HG02571 (cell line): ENCODE results near the gene DALRD3.

Experiments
- ATAC-seq: cut with Tn5 transposase; IDR thresholded peaks from one replicate; pipeline ENCODE4 v1.9.1; 2021; ENCODE audit warnings: mild to moderate bottlenecking, moderate library complexity; ENCODE audit not compliant: unreplicated experiment

DALRD3 gene

GRCh38 chr3:49017971-49018706 is at the start of gene DALRD3:
Gene DALRD3, minus strand, starts transcription at chr3:49018580. Its CDS starts 16 bp downstream, at chr3:49018564.
- ATAC-seq = no peak

DNA sequence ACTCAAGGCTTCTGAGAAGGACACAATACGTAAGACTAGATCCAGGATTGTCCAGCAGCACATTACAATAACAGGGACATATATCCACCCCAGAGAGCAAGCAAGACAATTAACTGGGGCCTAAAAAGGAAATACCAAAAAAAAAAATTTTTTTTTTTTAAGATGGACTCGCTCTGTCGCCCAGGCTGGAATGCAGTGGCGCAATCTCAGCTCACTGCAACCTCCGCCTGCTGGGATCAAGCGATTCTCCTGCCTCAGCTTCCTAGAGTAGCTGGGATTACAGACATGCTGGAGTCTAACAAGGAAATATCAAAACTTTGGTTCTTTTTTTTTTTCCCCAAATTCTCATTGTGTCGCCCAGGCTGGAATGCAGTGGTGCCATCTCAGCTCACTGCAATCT is 39.6 kb upstream of the DALRD3 start:
- ATAC-seq = no peak

DNA sequence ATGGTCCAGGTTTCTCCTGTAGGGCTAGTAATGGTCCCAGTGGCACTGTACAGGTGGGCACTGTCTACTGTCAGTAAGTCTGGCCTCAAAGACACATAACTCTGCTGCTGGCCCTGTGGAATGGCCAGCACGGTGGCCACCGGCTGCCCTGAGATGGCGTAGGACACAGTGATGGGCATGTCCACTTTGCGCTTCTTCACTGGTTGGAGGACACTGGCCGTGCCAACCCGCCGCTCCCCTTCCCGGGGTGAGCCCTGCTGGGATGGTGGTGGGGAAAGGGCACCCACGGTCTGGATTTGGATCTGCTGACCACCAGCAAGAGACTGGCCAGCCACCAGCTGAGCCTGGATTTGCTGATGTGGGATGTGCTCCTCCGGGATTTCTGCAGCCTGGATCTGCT is 38.9 kb upstream of the DALRD3 start:
- no peak for ATAC-seq

- ATAC-seq = no peak
Measured at GRCh38 chr3:49054344-49054862, 36.0 kb upstream of the DALRD3 start.

GRCh38 chr3:49053543-49053942 is 35.2 kb upstream of the DALRD3 start:
- ATAC-seq = no peak

DNA sequence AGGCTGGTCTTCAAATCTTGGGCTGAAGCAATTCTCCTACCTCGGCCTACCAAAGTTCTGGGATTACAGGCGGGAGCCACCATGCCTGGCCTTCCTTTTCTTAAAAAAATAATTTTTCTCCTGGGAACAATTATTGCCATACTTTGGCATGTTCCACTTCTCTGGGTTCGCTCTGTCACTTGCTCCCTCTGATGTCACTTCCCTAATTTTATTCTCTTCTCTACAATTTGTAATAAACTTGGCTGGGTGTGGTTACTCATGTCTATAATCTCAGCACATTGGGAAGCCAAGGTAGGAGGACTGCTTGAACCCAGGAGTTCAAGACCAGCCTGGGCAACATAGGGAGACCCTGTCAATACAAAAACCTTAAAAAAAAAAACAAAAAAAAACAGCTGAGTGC is 16.9 kb upstream of the DALRD3 start:
- ATAC-seq = no peak

GRCh38 chr3:49034650-49035049 is 16.3 kb upstream of the DALRD3 start:
- no peak for ATAC-seq

DNA sequence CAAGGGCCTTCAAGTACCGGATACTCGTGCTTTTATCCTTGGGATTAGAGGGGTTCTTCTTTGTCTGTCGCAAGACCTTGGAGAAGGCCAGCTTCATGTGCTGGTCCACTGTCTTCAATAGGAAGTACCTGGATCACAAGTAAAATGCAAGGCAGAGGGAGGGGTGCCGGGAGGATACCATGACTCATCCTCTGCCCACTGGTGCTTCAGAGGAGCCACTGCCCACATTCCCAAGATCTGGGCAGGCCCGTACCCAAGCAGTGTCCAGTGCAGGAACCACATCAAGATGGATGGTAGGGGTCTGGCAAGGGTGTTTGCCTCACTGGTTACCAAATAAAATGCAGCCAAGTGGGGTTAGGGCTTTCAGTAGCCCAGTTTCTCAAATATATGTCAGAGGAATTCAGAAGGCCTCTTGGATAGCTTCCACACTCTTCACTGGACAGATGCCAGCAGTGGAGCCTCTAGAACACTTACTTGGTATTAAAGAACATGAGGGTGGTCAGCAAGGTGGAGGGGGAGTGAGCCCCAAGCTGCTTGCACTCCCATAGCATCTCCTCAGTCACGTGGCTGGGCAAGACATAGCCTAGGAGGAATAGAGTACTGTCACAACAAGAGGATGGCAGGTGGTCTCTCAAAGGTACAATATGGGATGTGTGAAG is 14.4 kb upstream of the DALRD3 start:
- no peak for ATAC-seq

GRCh38 chr3:49030321-49030720 is 11.9 kb upstream of the DALRD3 start:
- ATAC-seq = no peak

GRCh38 chr3:49029563-49029884 is 11.1 kb upstream of the DALRD3 start:
- no peak for ATAC-seq

GRCh38 chr3:49028673-49029562 is 10.5 kb upstream of the DALRD3 start, which contains the start of gene IMPDH2:
Gene IMPDH2, minus strand, starts transcription at chr3:49029398. Its CDS starts 48 bp downstream, at chr3:49029350.
- peak; percentile 85 for ATAC-seq

- ATAC-seq = no peak
Measured at GRCh38 chr3:49028298-49028672, 9.9 kb upstream of the DALRD3 start.

DNA sequence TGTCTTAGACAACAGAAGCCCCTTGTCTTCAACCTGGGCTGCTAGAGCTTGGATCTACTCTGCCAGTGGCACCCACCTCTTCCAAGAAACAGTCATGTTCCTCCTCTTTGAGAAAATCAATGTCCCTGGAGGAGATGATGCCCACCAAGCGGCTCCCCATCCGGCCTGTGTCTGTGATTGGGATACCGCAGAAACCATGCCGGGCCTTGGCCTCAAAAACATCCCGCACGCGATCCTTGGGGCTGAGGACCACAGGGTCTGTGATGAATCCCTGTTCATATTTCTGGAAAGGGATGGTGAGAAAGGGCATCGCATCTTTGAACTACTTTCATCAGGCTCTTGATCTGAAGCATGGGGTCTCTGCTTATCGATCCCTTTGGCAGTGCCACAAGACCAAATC is 9.3 kb upstream of the DALRD3 start:
- ATAC-seq = no peak

DNA sequence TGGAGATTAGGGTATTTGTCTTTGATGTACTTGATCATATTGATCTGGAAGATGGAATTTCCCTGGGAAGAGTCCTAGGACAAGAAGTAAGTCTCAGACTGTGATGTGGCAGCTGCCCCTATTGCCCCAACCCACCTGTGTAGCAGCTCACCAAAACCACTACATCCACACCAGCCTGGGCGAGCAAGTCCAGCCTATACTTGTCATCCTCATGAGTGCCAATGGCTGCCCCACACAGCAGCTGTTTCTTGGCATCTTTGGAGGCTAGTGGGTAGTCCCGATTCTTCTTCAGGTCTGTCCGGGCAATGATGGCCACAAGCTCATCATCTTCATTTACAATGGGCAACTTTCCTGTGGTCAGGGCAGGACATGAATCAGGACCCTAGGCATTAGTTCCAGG is 8.2 kb upstream of the DALRD3 start:
- ATAC-seq = no peak

- ATAC-seq = no peak
Measured at GRCh38 chr3:49025793-49026520, 7.6 kb upstream of the DALRD3 start.

DNA sequence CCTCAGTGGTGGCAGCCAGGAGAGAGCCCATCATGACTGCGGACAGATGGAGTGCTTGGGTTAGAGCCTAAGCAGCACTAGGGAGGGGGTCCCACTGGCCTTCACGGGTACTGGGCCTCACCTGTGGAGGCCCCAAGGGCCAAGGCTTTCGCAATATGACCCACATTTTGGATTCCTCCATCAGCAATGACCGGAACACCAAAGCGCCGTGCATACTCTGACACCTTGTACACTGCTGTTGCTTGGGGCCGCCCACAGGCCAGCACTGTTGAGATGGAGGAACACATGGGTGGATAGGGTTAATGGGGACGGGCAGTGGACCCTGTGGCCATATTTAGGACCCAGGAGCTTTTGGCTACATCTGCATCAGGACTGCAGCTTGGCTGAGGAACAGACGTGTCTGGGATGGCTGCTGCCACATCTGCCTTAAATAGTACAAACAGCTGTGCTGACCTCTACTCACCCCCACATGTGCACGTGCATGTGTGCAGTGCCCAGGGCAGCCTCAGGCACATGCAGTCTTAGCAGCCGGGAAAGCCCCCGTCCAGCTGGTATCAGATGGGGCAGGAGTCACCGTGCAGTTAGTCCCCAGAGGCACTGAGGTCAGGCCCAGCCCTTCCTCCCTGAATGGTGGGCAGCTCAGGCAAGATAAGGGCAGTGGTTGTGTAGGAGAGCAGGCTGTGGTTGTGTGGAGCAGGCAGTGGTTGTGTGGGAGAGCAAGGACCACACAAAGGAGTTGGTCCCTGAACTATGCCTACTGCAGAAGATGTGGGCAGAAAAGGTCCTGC is 6.8 kb upstream of the DALRD3 start:
- ATAC-seq = no peak

- ATAC-seq = no peak
Measured at GRCh38 chr3:49024449-49024848, 6.1 kb upstream of the DALRD3 start.

DNA sequence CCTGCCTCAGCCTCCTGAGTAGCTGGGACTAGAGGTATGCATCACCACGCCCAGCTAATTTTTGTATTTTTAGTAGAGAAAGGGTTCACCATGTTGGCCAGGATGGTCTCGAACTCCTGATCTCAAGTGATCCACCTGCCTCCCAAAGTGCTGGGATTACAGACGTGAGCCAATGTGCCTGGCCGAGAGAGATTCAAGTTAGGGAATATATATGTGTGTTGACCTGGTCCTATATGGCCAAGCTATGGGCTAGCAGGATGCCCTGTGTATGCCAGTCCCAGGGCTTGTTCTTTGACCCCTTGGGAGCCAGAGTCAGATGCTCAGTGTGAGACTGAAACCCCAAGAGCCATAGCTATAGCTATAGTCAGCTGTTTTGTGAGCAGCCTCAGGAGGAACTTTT is 5.4 kb upstream of the DALRD3 start:
- no peak for ATAC-seq

GRCh38 chr3:49022688-49023171 is 4.3 kb upstream of the DALRD3 start:
- ATAC-seq = no peak
